Stromal cell of bone marrow (primary cell): ENCODE measurements around the gene B4GALT6.
A peak's percentile ranks its signal among the peaks of the same experiment; 100 is the strongest.

Source experiments
- DNase-seq: peaks from one replicate; pipeline ENCODE4 v3.0.0-alpha.2; 2012; ENCODE audit warnings: low read depth

B4GALT6 gene

DNA sequence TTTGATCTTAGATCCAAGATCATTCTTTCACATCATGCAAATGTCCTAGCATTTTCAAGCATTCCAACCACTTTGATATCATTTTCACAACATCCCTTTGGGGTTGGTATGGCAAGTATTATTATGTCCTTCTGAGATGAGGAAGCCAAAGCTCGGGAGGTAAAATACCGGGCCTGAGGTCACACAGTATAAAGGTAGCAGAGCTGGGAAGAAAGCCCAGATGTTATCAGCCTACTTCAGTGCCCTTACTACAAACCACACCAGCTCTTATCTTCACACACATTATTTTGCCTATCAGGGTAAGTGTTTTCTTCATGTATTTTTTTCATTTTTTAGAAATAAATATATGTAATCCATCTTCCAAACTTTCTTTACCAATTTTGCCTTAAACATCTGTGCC, 4.2 kb upstream of the B4GALT6 start:
- no peak for DNase-seq

GRCh38 chr18:31686986-31687928, 2.9 kb upstream of the B4GALT6 start:
- DNase-seq = no peak

DNA sequence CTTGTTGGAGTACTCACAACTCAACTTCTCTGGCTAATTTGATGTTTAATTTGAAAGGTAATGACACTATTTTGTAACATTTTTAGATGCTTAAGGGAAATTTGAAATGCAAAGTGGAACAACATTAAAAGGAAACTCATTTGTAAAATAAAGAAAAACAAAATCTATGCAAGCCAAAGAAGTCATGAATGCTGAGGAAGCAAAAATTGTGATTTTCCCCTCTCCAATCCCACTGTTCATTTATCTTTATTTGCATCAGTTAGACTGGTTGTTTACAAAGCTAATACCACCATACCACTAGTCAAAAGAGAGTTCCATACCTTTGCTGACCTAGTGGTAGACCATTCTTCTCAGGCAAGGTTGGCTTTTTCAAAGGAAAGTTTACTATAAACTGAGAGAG, 2.2 kb upstream of the B4GALT6 start:
- no peak for DNase-seq

- DNase-seq = peak; percentile 60
Measured at GRCh38 chr18:31685097-31686082, 1.0 kb upstream of the B4GALT6 start.

DNA sequence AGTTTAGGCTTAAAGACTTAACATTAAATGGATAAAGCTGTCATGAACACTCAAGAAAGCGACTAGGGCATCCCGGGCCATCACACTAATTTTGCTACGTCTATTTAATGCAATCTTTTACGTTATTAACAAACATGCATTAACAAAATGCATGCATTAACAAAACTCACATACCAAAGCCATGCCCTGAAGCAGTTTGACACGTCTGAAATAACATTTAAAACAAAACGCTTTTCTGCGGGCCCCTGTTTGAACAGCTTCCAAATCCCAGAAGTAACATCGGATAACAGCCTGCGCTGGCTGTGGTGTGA, 458 bp downstream of the B4GALT6 start:
- DNase-seq = no peak

- DNase-seq = no peak
Measured at GRCh38 chr18:31683106-31683505, 1.3 kb downstream of the B4GALT6 start.

DNA sequence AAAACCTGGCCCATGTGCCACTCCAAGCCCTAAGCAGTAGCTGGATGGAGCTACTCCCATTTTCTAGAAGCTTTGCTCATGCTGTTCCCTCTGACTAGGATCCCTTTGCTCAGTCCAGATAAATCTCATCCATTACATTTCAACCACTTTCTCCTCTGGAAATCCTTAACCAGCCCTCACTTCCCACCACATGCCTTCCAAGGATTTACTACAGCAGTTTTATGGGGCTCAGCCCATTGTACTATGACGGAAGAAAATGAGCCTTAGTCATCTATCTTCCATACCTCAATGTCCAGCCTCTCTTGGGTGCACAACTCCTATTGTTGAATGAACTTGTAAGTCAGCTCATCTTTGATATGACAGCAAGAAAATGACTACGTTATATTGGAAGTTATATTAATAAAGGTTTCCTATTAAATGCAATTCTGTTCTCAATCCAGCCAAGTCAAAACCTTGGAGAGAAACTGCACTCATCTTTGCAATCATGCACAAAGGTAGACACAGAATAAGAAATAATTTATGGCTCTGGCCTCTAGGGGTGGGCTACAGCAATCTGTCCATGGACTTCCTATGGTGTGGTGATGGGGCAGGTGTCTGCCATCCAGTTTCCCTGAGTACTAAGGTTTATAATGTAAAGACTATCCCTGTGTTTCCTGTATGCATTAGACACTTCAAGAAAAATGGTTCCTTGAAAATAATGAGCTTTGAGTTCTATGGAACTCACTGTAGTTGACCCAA, 3.4 kb downstream of the B4GALT6 start:
- no peak for DNase-seq

GRCh38 chr18:31680433-31680811, 4.0 kb downstream of the B4GALT6 start:
- DNase-seq = no peak

GRCh38 chr18:31679791-31680432, 4.5 kb downstream of the B4GALT6 start:
- no peak for DNase-seq

- peak; percentile 81 for DNase-seq
Measured at GRCh38 chr18:31679133-31679742, 5.1 kb downstream of the B4GALT6 start.

DNA sequence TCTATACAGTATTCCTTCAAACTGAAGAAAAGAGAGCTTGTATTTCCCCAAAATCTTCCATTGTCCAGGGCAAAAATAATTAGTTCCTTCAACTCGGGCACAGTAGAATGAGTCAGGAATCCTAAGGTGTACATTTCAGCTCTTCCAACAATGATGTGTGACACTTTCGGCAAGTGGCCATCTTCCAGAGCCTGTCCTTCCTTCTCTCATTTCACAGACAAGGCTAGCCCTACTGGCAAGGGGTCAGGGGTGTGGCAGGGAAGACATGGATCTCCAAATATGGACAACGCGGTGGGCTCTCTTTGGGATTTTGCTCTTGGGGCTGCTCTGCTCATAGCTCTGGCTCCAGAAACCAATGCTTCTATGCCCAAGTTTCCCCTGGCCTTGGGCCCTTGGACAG, 6.0 kb downstream of the B4GALT6 start:
- no peak for DNase-seq

DNA sequence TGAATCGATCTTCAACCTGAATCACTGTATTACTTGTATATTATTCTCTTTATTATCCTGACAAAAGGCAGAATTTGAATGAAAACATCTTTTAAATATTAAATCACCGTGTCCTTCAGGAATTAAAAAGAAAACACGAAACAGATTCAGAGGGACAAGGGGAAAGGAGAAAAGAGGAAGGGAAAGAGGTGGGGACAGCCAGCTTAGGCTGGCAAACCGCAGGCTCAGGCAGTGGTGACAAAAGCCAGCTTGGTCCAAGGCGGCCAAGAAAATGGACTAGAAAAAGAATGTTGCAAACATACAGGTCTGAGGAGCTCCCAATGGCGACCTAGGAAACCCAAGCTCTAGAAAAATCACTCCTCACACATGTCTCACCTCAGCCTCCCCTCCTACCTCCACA, 6.8 kb downstream of the B4GALT6 start:
- DNase-seq = no peak

GRCh38 chr18:31675404-31675803, 9.0 kb downstream of the B4GALT6 start:
- DNase-seq = no peak

- no peak for DNase-seq
Measured at GRCh38 chr18:31672628-31673135, 11.7 kb downstream of the B4GALT6 start.

GRCh38 chr18:31671951-31672350, 12.4 kb downstream of the B4GALT6 start:
- DNase-seq = no peak

GRCh38 chr18:31669541-31669940, 14.8 kb downstream of the B4GALT6 start:
- DNase-seq = no peak

GRCh38 chr18:31667185-31667584, 17.2 kb downstream of the B4GALT6 start:
- peak; percentile 27 for DNase-seq

GRCh38 chr18:31666055-31666454, 18.3 kb downstream of the B4GALT6 start:
- no peak for DNase-seq

DNA sequence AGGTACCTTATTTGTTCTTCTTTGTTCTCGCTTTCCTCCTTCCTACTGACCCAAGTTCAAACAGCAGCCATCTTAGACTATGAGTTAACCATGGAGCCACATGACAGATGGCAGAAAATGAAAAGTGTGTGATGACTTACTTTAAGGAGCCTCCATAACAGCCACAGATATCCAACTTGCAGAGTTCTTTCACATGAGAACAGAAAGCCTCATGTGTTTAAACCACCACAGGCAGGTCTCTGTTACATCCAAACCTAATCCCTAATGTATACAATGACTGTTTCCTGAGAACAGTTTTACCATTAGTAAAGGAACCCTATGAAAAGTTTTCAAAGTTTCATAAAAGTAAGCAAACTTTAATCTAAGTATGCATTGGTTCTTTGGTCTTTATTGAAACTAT, 20.3 kb downstream of the B4GALT6 start:
- DNase-seq = no peak

DNA sequence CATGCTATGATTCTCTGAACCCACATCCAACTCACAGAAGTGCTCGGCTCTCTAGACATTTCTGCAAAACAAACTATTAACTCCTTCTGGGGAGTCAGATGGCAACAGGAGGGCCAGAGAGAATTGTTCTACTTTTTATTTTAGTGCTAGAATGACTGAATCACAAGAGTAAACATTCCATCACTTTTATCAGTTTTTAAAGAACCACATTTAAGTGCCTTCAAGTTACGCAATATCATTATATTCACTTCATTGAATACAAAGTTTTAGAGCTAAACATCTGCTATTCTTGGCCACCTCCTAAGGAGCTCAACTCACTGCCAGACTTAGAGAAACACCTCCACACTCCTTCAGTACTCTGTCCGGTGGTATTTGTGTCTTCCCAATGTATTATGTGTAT, 22.4 kb downstream of the B4GALT6 start:
- DNase-seq = no peak

DNA sequence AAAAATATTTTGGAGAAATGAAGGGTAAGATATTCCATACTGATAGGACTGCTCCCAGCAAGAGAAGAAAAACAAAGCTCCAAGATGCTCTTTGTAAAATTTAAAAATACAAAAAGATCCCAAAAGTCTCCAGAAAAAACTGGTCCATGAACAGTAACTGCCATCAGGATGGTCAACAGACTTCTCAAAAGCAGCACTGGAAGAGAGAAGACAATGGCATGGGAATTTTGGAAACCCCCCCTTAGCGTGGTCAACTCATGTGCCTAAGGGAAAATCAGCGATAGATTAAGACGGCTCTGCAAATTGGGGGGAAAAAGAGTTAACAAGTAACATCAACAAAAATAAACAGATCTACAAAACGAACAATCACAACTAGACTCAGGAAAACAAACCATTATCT, 23.6 kb downstream of the B4GALT6 start:
- no peak for DNase-seq
